H1 (cell line): Measurements from ENCODE around the gene CYP11A1. TPM values are rescaled to one million over a fixed set of nuclear protein-coding genes. Genes with fewer than 3 reads are reported as not detected.

ENCODE experiments used
- CTCF ChIA-PET: fragments of 300-600 bp; sonication (Branson Sonifier 250); formaldehyde crosslinking; loops from one replicate; lab custom pipeline; 2021; ENCODE audit not compliant: partially characterized antibody; lab: Charles Lee
- POLR2A ChIA-PET: fragments of 300-600 bp; sonication (Branson Sonifier 250); formaldehyde crosslinking; loops from one replicate; lab custom pipeline; 2021; ENCODE audit warnings: inconsistent platforms; ENCODE audit not compliant: partially characterized antibody; lab: Charles Lee
- DNase-seq, 2 experiments: peaks; one replicate each; pipeline versions ENCODE4 v3.0.0 to v3.0.0-alpha.2; 2010 to 2022; ENCODE audit warnings: low spot score in 2 of 2, low read depth in 1 of 2, mixed read lengths in 1 of 2
- FAIRE-seq: peaks from 2 replicates; lab custom pipeline; 2011; peaks lifted over from hg19 to GRCh38; lab: Jason Lieb, UNC
- H2AFZ ChIP-seq: 2 replicates; pipeline ENCODE4 v1.8.1; 2012; ENCODE audit warnings: low read length, inconsistent platforms
- H2AK5ac ChIP-seq: 2 replicates; pipeline ENCODE4 v1.6.1; 2013; ENCODE audit warnings: low read depth, low read length
- H2BK120ac ChIP-seq: replicated peaks from 2 replicates; pipeline ENCODE3; 2013; ENCODE audit warnings: low read depth, low read length, inconsistent platforms
- H2BK12ac ChIP-seq: 2 replicates; pipeline ENCODE4 v1.6.1; 2013; ENCODE audit warnings: low read depth, low read length
- H2BK15ac ChIP-seq: 2 replicates; pipeline ENCODE4 v1.6.1; 2013; ENCODE audit warnings: low read length
- H2BK20ac ChIP-seq: 2 replicates; pipeline ENCODE4 v1.6.1; 2013; ENCODE audit warnings: low read length
- H2BK5ac ChIP-seq: 2 replicates; pipeline ENCODE4 v1.6.1; 2013; ENCODE audit warnings: low read depth, low read length
- H3K14ac ChIP-seq: 2 replicates; pipeline ENCODE4 v1.6.1; 2013; ENCODE audit warnings: inconsistent platforms; ENCODE audit not compliant: insufficient read length
- H3K18ac ChIP-seq: 2 replicates; pipeline ENCODE4 v1.6.1; 2013; ENCODE audit warnings: low read length; ENCODE audit errors: extremely low read depth
- H3K23ac ChIP-seq: 2 replicates; pipeline ENCODE4 v1.6.1; 2013; ENCODE audit warnings: inconsistent platforms; ENCODE audit not compliant: insufficient read length
- H3K23me2 ChIP-seq: 2 replicates; pipeline ENCODE4 v1.6.1; 2013; ENCODE audit warnings: low read depth, low read length
- H3K27ac ChIP-seq: 2 replicates; pipeline ENCODE4 v1.6.1; 2011; ENCODE audit warnings: low read depth, low read length, inconsistent platforms
- H3K27me3 ChIP-seq, 4 experiments: replicated peaks in 1 of 4; 1 replicate in 1 of 4; 2 replicates in 3 of 4; pipeline versions ENCODE4 v1.6.1 to v1.8.1; 2011 to 2013; ENCODE audit warnings: low read length in 3 of 4, mild to moderate bottlenecking in 3 of 4, inconsistent platforms in 2 of 4, mixed read lengths in 2 of 4, moderate library complexity in 1 of 4; ENCODE audit not compliant: control insufficient read depth in 3 of 4, insufficient read depth in 3 of 4; ENCODE audit errors: extremely low read depth in 1 of 4
- H3K36me3 ChIP-seq, 4 experiments: 2 replicates each; pipeline versions ENCODE4 v1.6.1 to v1.8.1; 2011 to 2013; ENCODE audit warnings: mild to moderate bottlenecking in 4 of 4, low read length in 3 of 4, moderate library complexity in 2 of 4, control low read depth in 1 of 4, inconsistent platforms in 1 of 4; ENCODE audit not compliant: insufficient read depth in 4 of 4, control insufficient read depth in 2 of 4
- H3K4ac ChIP-seq: replicated peaks from 2 replicates; pipeline ENCODE3; 2013; ENCODE audit warnings: low read length, low read depth, mixed read lengths, inconsistent platforms; ENCODE audit not compliant: insufficient read length
- H3K4me1 ChIP-seq, 4 experiments: replicated peaks in 1 of 4; 1 replicate in 1 of 4; 2 replicates in 3 of 4; pipeline versions ENCODE4 v1.6.1 to v1.8.1; 2011 to 2013; ENCODE audit warnings: low read length in 3 of 4, inconsistent platforms in 2 of 4, mixed read lengths in 1 of 4; ENCODE audit not compliant: insufficient read depth in 4 of 4, control insufficient read depth in 3 of 4
- H3K4me2 ChIP-seq, 2 experiments: 2 replicates each; pipeline versions ENCODE4 v1.6.1 to v1.8.1; 2011 to 2013; ENCODE audit warnings: low read depth in 2 of 2, low read length in 2 of 2, control low read depth in 1 of 2, inconsistent platforms in 1 of 2, mild to moderate bottlenecking in 1 of 2; ENCODE audit not compliant: insufficient read depth in 1 of 2
- H3K4me3 ChIP-seq, 4 experiments: fragments of 200-600, 300-600 bp in 1 of 4; sonication (generic), shearing (Covaris generic), sonication (Bioruptor Twin) in 1 of 4; 2 replicates each; pipeline versions ENCODE4 v1.5.1 to v1.8.1; 2011 to 2016; ENCODE audit warnings: low read length in 4 of 4, low read depth in 3 of 4, control low read depth in 2 of 4, inconsistent platforms in 2 of 4, mild to moderate bottlenecking in 2 of 4, mixed read lengths in 1 of 4, moderate library complexity in 1 of 4; ENCODE audit not compliant: insufficient read depth in 2 of 4; ENCODE audit errors: extremely low read depth in 1 of 4
- H3K56ac ChIP-seq: replicated peaks from 2 replicates; pipeline ENCODE3; 2013; ENCODE audit warnings: low read depth, mild to moderate bottlenecking, mixed read lengths, low read length, inconsistent platforms; ENCODE audit not compliant: insufficient read length
- H3K79me1 ChIP-seq: 2 replicates; pipeline ENCODE4 v1.6.1; 2013; ENCODE audit warnings: low read depth, low read length, control low read depth
- H3K79me2 ChIP-seq, 2 experiments: 2 replicates each; pipeline versions ENCODE4 v1.6.1 to v1.8.1; 2012 to 2013; ENCODE audit warnings: low read length in 2 of 2, mild to moderate bottlenecking in 2 of 2, inconsistent platforms in 1 of 2; ENCODE audit not compliant: insufficient read depth in 2 of 2, control insufficient read depth in 1 of 2
- H3K9ac ChIP-seq, 4 experiments: replicated peaks in 1 of 4; 1 replicate in 1 of 4; 2 replicates in 3 of 4; pipeline versions ENCODE4 v1.6.1 to v1.8.1; 2011 to 2013; ENCODE audit warnings: low read depth in 3 of 4, low read length in 3 of 4, control low read depth in 2 of 4, mild to moderate bottlenecking in 2 of 4, moderate library complexity in 2 of 4, inconsistent platforms in 1 of 4; ENCODE audit errors: extremely low read depth in 1 of 4
- H3K9me3 ChIP-seq, 2 experiments: 2 replicates each; pipeline versions ENCODE4 v1.6.1 to v1.8.1; 2012 to 2013; ENCODE audit warnings: mild to moderate bottlenecking in 2 of 2, moderate library complexity in 2 of 2, control low read depth in 1 of 2, inconsistent platforms in 1 of 2, low read depth in 1 of 2, low read length in 1 of 2, mixed read lengths in 1 of 2; ENCODE audit not compliant: insufficient read depth in 2 of 2
- H4K20me1 ChIP-seq, 2 experiments: replicated peaks in 1 of 2; 2 replicates each; pipeline versions ENCODE3 to v1.8.1; 2011 to 2013; ENCODE audit warnings: inconsistent platforms in 2 of 2, low read length in 2 of 2, mild to moderate bottlenecking in 1 of 2; ENCODE audit not compliant: insufficient read depth in 2 of 2, control insufficient read depth in 1 of 2
- H4K5ac ChIP-seq: 2 replicates; pipeline ENCODE4 v1.6.1; 2013; ENCODE audit warnings: low read length, low read depth, mixed read lengths, inconsistent platforms; ENCODE audit not compliant: insufficient read length
- H4K8ac ChIP-seq: 2 replicates; pipeline ENCODE4 v1.8.0; 2013; ENCODE audit warnings: mild to moderate bottlenecking, moderate library complexity, low read length, inconsistent platforms; ENCODE audit not compliant: insufficient read depth; ENCODE audit errors: extremely low read depth
- H4K91ac ChIP-seq: replicated peaks from 2 replicates; pipeline ENCODE3; 2013; ENCODE audit warnings: low read length, mixed read lengths, inconsistent platforms; ENCODE audit not compliant: insufficient read length
- CBX5 ChIP-seq: fragments of 300-800, 300-1000 bp; sonication (generic); IDR thresholded peaks from 2 replicates; pipeline ENCODE4 v1.7.1; 2016; ENCODE audit warnings: antibody characterized with exemption, low read length, low read depth
- CEBPB ChIP-seq: IDR thresholded peaks from 2 replicates; pipeline ENCODE4 v1.6.1; 2012; ENCODE audit warnings: low read depth, low read length
- CTBP2 ChIP-seq: IDR thresholded peaks from 2 replicates; pipeline ENCODE4 v1.7.0; 2011; ENCODE audit warnings: borderline replicate concordance, mild to moderate bottlenecking, moderate library complexity, mixed read lengths, low read length; ENCODE audit not compliant: insufficient read depth, insufficient read length
- PHF8 ChIP-seq: fragments of 200-600 bp; sonication (generic); conservative IDR thresholded peaks from 2 replicates; pipeline ENCODE4 v1.7.1; 2012; ENCODE audit warnings: low read depth, mild to moderate bottlenecking, inconsistent platforms, low read length, moderate library complexity
- SAP30 ChIP-seq: fragments of 300-600 bp; sonication (generic); IDR thresholded peaks from 2 replicates; pipeline ENCODE4 v1.7.1; 2012; ENCODE audit warnings: low read length, moderate library complexity, mild to moderate bottlenecking, inconsistent platforms; ENCODE audit not compliant: insufficient read depth, insufficient replicate concordance
- SIX5 ChIP-seq: IDR thresholded peaks from 2 replicates; pipeline ENCODE4 v1.6.1; 2011; ENCODE audit warnings: mild to moderate bottlenecking, low read depth, low read length
- SRF ChIP-seq: IDR thresholded peaks from 2 replicates; pipeline ENCODE4 v1.6.1; 2011; ENCODE audit warnings: mild to moderate bottlenecking, low read depth, low read length, moderate library complexity
- TAF7 ChIP-seq: optimal IDR thresholded peaks from 2 replicates; pipeline ENCODE3; 2011; ENCODE audit warnings: low read depth, mild to moderate bottlenecking, inconsistent platforms, low read length, moderate library complexity, borderline replicate concordance
- YY1 ChIP-seq: IDR thresholded peaks from 2 replicates; pipeline ENCODE4 v1.6.1; 2011; ENCODE audit warnings: low read depth, mild to moderate bottlenecking, low read length
- WGBS, 2 experiments: shearing (Covaris generic) in 1 of 2; methylation state at CpG; one replicate each; pipeline versions ENCODE4 v1.1.6 to v1.1.7; 2013 to 2015; ENCODE audit warnings: low lambda C conversion rate in 2 of 2, mixed read lengths in 2 of 2, inconsistent platforms in 1 of 2, low coverage in 1 of 2, missing lambda C conversion rate in 1 of 2; ENCODE audit not compliant: insufficient replicate concordance in 2 of 2, insufficient coverage in 1 of 2, insufficient read length in 1 of 2; ENCODE audit errors: extremely low coverage in 1 of 2, missing lambda C conversion rate in 1 of 2; 5-methylcytosine and 5-hydroxymethylcytosine counted together
- polyA plus RNA-seq, 7 experiments: library from polyadenylated mRNA; depleted of rRNA in 3 of 7; stranded (reverse) in 5 of 7; unstranded in 2 of 7; fragments of >200 nt in 5 of 7; fragments of 200-250 nt in 2 of 7; gene quantifications; 1 replicate in 5 of 7; 2 replicates in 1 of 7; 4 replicates in 1 of 7; pipeline versions ENCODE4 v1.2.1 to v1.2.3, GENCODE V29; 2011 to 2013; ENCODE audit warnings: missing spikeins in 2 of 7, mixed read lengths in 2 of 7
- total RNA-seq: library from RNA; stranded (reverse); fragmentation: NEBNext Ultra II Directional; extraction: Animal tissue kit (Norgen Biotek cat#: 25700); gene quantifications from 2 replicates; pipeline ENCODE4 v1.2.1, GENCODE V29; 2021

CYP11A1 gene
- total and polyA plus RNA-seq, 2 of the 8 experiments (the other 6 are each of a cell fraction or from before 2014, with no cell fraction given): 1.9 to 7.2 TPM

DNA sequence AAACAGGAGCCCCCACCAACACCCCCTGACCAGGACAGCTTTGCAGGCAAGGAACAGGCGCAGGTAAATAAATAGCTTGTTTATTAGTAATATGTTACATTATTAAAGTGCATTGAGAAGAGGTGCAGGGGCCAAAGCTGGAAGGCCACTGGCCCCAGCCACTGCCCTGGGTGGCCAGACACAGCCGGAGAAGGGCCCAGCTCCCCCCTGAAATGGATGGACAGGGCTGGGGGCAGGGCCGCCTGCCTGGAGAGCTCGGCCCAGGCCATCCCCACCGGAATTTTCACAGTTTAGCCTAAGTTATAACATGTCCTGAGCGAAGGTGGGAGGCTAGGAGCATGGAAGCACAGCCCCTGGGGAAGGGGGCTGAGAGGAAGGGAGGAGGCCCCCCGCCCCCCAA is 41.8 kb upstream of the CYP11A1 start:
- Histone ChIP-seq H3K79me2 (no peaks in the 10 kb centered on the region), H2AFZ (no peak overlapping the region), H2BK5ac (peak overlapping the region; percentile 3; the same call in 1 of the 2 replicates), H2BK15ac (no peak overlapping the region), H2AK5ac (no peak overlapping the region), H3K36me3 (peaks cover 0 to 6% (median 1%) of the 10 kb centered on the region in 4 experiments; a peak in 4 of 8 replicates), H3K4ac (no peak overlapping the region), H3K9me3 (no peaks in the 10 kb centered on the region), H4K5ac (no peak overlapping the region), H3K4me3 (no peak overlapping the region), H2BK20ac (no peak overlapping the region), H2BK12ac (no peak overlapping the region), H3K79me1 (no peaks in the 10 kb centered on the region), H3K56ac (no peak overlapping the region), H3K4me2 (no peak overlapping the region), H4K8ac (no peak overlapping the region), H4K91ac (no peak overlapping the region), H3K23me2 (no peaks in the 10 kb centered on the region), H2BK120ac (no peak overlapping the region), H3K18ac (no peak overlapping the region), H3K14ac (no peak overlapping the region), H3K27ac (no peak overlapping the region), H4K20me1 (peaks cover 0 to 3% of the 10 kb centered on the region in 2 experiments), H3K27me3 (no peaks in the 10 kb centered on the region; a peak in 1 of 7 replicates), H3K4me1 (peaks cover 0 to 10% (median 3%) of the 10 kb centered on the region in 4 experiments; a peak in 5 of 7 replicates), H3K9ac (no peak overlapping the region), H3K23ac (no peak overlapping the region)
- WGBS, 2 experiments: 81% methylated on average over 6 of the region's 7 CpGs; no CpG with 5 or more reads in 1 of the 2 experiments
- DNase-seq (no peak), FAIRE-seq (no peak)
- CTCF ChIA-PET: interaction anchor here (1.0 to 5.5 kb wide), 13 partner anchors 9 to 35 kb away, joined by 3 to 30 read pairs (median 4); no protein-coding TSS in a partner anchor
- POLR2A ChIA-PET: interaction anchor here (0.8 to 2.4 kb wide), 5 partner anchors 9 to 52 kb away, joined by 3 to 5 read pairs (median 3); partner anchors contain the start of gene UBL7
- TF ChIP-seq PHF8 (no peak), CBX5 (no peak), SAP30 (no peak), CTBP2 (no peak), CEBPB (no peak), YY1 (no peak), TAF7 (no peak), SIX5 (no peak), SRF (no peak)
